BJ (cell line): ENCODE measurements around the gene FBLIM1. TPM values are rescaled to one million over a fixed set of nuclear protein-coding genes. Genes with fewer than 3 reads are reported as not detected.

Experiments used
- CTCF ChIA-PET: fragments of 350-600 bp; formaldehyde crosslinking; extraction: SDS; loops from one replicate; lab custom pipeline; 2021; ENCODE audit warnings: antibody characterized with exemption, inconsistent platforms; lab: Yijun Ruan, JAX
- POLR2A ChIA-PET: fragments of 300-600 bp; sonication (Branson Sonifier 250); formaldehyde crosslinking; extraction: SDS; loops from one replicate; lab custom pipeline; 2021; ENCODE audit warnings: antibody characterized with exemption; lab: Charles Lee
- DNase-seq: peaks from one replicate; pipeline ENCODE4 v3.0.0-alpha.2; 2011; ENCODE audit warnings: low read depth
- H3K27me3 ChIP-seq: 2 replicates; pipeline ENCODE4 v1.6.0; 2011; ENCODE audit warnings: low read length; ENCODE audit not compliant: control insufficient read depth, insufficient read depth
- H3K36me3 ChIP-seq: 2 replicates; pipeline ENCODE4 v1.5.1; 2011; ENCODE audit warnings: low read length; ENCODE audit not compliant: control insufficient read depth, insufficient read depth
- H3K4me3 ChIP-seq: 2 replicates; pipeline ENCODE4 v1.5.1; 2011; ENCODE audit warnings: low read depth, mild to moderate bottlenecking, control low read depth, low read length
- CTCF ChIP-seq: IDR thresholded peaks from 2 replicates; pipeline ENCODE4 v1.5.1; 2011; ENCODE audit warnings: low read depth, mild to moderate bottlenecking, control low read depth, inconsistent platforms, low read length, moderate library complexity; ENCODE audit not compliant: insufficient read depth
- polyA plus RNA-seq: library from polyadenylated mRNA; depleted of rRNA; stranded (reverse); fragments of >200 nt; gene quantifications from 2 replicates; pipeline ENCODE4 v1.2.3, GENCODE V29; 2011

The FBLIM1 gene
- polyA plus RNA-seq, 1 experiment: 254 TPM

- Histone ChIP-seq H3K4me3 (no peak overlapping the region), H3K36me3 (peaks cover 48% of the 10 kb centered on the region), H3K27me3 (no peaks in the 10 kb centered on the region)
- no peak for TF ChIP-seq CTCF
- POLR2A ChIA-PET: no interaction called here
- CTCF ChIA-PET: no interaction called here
- DNase-seq: no peak
Observed at GRCh38 chr1:15767941-15768340, 9.3 kb downstream of the FBLIM1 start.

GRCh38 chr1:15768388-15768787 is 9.8 kb downstream of the FBLIM1 start:
- ChIA-PET POLR2A (interaction anchor here (0.6 kb wide), 1 partner anchor 8 kb away, joined by 3 read pairs; no protein-coding TSS in a partner anchor), CTCF (no interaction called here)
- Histone ChIP-seq H3K4me3 (no peak overlapping the region), H3K27me3 (no peaks in the 10 kb centered on the region), H3K36me3 (peaks cover 48% of the 10 kb centered on the region)
- DNase-seq: no peak
- TF ChIP-seq CTCF: no peak

- no peaks in the 10 kb centered on the region for H3K27me3 ChIP-seq
- ChIA-PET CTCF (interaction anchor here (0.6 to 1.3 kb wide), 2 partner anchors 10 to 367 kb away, joined by 3 to 4 read pairs; no protein-coding TSS in a partner anchor), POLR2A (no interaction called here)
- no peak for DNase-seq
- no peak for TF ChIP-seq CTCF
- H3K36me3 ChIP-seq: peaks cover 47% of the 10 kb centered on the region
- no peak overlapping the region for H3K4me3 ChIP-seq
Observed at GRCh38 chr1:15770313-15770962, 11.8 kb downstream of the FBLIM1 start.

- Histone ChIP-seq H3K4me3 (no peak overlapping the region), H3K27me3 (no peaks in the 10 kb centered on the region), H3K36me3 (peaks cover 48% of the 10 kb centered on the region)
- TF ChIP-seq CTCF: no peak
- POLR2A ChIA-PET: interaction anchor here (0.6 kb wide), 1 partner anchor 169 kb away, joined by 3 read pairs; no protein-coding TSS in a partner anchor
- CTCF ChIA-PET: interaction anchor here (1.6 kb wide), 1 partner anchor 19 kb away, joined by 6 read pairs; no protein-coding TSS in a partner anchor
- DNase-seq: no peak
Observed at GRCh38 chr1:15771836-15772515, 13.4 kb downstream of the FBLIM1 start.

GRCh38 chr1:15775706-15776105 is 17.1 kb downstream of the FBLIM1 start:
- Histone ChIP-seq H3K36me3 (peaks cover 47% of the 10 kb centered on the region), H3K4me3 (no peak overlapping the region), H3K27me3 (no peaks in the 10 kb centered on the region)
- DNase-seq: no peak
- POLR2A ChIA-PET: no interaction called here
- TF ChIP-seq CTCF: no peak
- CTCF ChIA-PET: interaction anchor here (0.6 to 1.8 kb wide), 2 partner anchors 16 to 39 kb away, joined by 3 to 5 read pairs; partner anchors contain the start of gene SLC25A34
